Pancreas (tissue), 10 donors: Measurements from ENCODE around the gene P4HA1. TPM values are rescaled to one million over a fixed set of nuclear protein-coding genes. Genes with fewer than 3 reads are reported as not detected.

Experiments used
- ATAC-seq, 4 donors: fragments of 200-7000 bp; cut with Tn5 transposase; one replicate each; pipeline versions ENCODE4 v1.8.0 to v1.9.1; 2020; ENCODE audit warnings: mild to moderate bottlenecking in 4 of 4, moderate library complexity in 4 of 4
- DNase-seq, 6 donors: peaks; one replicate each; pipeline ENCODE4 v3.0.0-alpha.2; 2020
- FAIRE-seq: peaks from 2 replicates; lab custom pipeline; 2012; peaks lifted over from hg19 to GRCh38; lab: Jason Lieb, UNC
- H3K27ac ChIP-seq, 4 donors: fragments of 200-600 bp; sonication (generic); 1 replicate in 3 of 4; 2 replicates in 1 of 4; pipeline versions ENCODE4 v1.5.0 to v1.8.0; 2020
- H3K27me3 ChIP-seq, 4 donors: fragments of 200-600 bp; one replicate each; pipeline ENCODE4 v1.8.0; 2021
- H3K36me3 ChIP-seq, 3 donors: fragments of 200-600 bp; sonication (generic) in 1 of 3; one replicate each; pipeline versions ENCODE4 v1.5.0 to v1.8.0; 2020 to 2021
- H3K4me1 ChIP-seq, 3 donors: fragments of 200-600 bp; one replicate each; pipeline ENCODE4 v1.8.0; 2021
- H3K4me3 ChIP-seq, 4 donors: fragments of 200-600 bp; sonication (generic) in 2 of 4; one replicate each; pipeline versions ENCODE4 v1.5.0 to v1.8.0; 2020 to 2021
- H3K9me3 ChIP-seq, 4 donors: fragments of 200-600 bp; one replicate each; pipeline ENCODE4 v1.8.0; 2021
- WGBS, 2 donors: extraction: QIAGEN DNeasy Blood & Tissue Kit; methylation state at CpG; one replicate each; pipeline ENCODE4 v1.1.7; 2013; 5-methylcytosine and 5-hydroxymethylcytosine counted together
- intact Hi-C, 3 donors: fragments of 100-400 bp; cut with DNase I; formaldehyde crosslinking; loops; one replicate each; pipeline versions ENCODE4 v1.11.1 to v1.14.2; 2022
- polyA plus RNA-seq, 2 donors: library from polyadenylated mRNA; stranded (reverse); fragments of 200-250 nt; gene quantifications; one replicate each; pipeline ENCODE4 v1.2.3, GENCODE V29; 2013
- total RNA-seq, 6 donors: library from RNA; stranded (reverse); fragmentation: NEBNext Ultra II Directional in 4 of 6; extraction: Animal tissue kit (Norgen Biotek cat#: 25700) in 4 of 6; gene quantifications; one replicate each; pipeline versions ENCODE4 v1.2.1 to v1.2.4, GENCODE V29; 2021 to 2023
- TF ChIP-seq, protein P1 (sequence below), 4 donors: fragments of 200-600 bp; sonication (generic) in 3 of 4; IDR thresholded peaks; one replicate each; pipeline versions ENCODE4 v1.5.0 to v1.8.0; 2021; ENCODE audit warnings: antibody characterized with exemption in 4 of 4
- donor health status: healthy with polysubstance abuse.
- donor health status: DM: no; HTN: no; CAD: no; lungs with moderate emphysema.
- donor health status: DM: no; HTN: no; CAD: no.
- donor health status: control.
- donor health status: control.
- donor health status: Bipolar disorder and iron deficiency.
- donor health status: DM: yes; HTN: yes; CAD: no.
- donor health status: DM: no; HTN: no; CAD: no.
- donor health status: DM: no; HTN: no; CAD: no.
- donor health status: DM: yes; HTN: yes; CAD: no.

P4HA1 gene
- total and polyA plus RNA-seq, 8 donors = 3.8 to 26.1 (median 9.3) TPM

DNA sequence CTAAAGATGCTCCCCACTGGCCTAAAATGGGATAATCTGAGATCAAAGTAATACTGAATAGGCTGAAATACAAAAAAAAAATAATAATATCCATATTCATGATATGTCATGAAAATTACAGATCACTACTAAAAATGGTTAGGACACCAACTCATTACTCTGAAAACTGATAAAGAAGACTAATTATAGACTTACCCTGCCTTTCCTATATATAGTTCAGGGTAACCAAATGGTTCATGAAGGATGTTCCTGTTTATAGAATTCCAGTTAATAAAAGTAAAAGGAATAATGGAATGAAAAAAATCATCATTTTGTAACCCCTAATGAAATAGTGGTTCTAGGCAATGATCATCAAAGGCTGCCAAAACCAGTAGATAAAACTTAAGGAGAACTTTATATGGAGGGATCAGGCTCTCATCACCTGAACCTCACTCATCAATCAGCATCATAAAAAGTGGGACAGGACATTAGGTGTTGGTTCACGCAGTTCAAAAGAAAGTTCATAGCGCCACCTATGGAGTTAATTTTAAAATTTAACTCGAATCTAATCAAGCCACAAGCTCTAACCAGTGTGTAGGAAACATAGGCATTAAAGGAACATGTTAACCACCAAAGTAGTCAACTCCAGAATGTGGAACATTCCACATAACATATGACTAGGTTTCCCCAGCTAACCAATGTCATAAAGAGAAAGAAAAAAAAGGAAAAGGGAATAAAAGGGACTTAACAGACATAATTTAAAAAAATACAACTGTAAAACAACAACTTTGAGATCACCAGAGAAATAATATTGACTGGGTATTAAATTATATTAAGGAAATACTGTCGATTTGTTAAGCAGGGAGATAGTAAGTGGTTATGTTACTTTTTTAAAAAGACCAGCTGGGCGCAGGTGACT lies 35.7 kb downstream of the P4HA1 start:
- TF ChIP-seq, protein P1, sequence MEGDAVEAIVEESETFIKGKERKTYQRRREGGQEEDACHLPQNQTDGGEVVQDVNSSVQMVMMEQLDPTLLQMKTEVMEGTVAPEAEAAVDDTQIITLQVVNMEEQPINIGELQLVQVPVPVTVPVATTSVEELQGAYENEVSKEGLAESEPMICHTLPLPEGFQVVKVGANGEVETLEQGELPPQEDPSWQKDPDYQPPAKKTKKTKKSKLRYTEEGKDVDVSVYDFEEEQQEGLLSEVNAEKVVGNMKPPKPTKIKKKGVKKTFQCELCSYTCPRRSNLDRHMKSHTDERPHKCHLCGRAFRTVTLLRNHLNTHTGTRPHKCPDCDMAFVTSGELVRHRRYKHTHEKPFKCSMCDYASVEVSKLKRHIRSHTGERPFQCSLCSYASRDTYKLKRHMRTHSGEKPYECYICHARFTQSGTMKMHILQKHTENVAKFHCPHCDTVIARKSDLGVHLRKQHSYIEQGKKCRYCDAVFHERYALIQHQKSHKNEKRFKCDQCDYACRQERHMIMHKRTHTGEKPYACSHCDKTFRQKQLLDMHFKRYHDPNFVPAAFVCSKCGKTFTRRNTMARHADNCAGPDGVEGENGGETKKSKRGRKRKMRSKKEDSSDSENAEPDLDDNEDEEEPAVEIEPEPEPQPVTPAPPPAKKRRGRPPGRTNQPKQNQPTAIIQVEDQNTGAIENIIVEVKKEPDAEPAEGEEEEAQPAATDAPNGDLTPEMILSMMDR (IDR thresholded peaks at IDR 0.05) = peak in 1 of 4 donors; percentile 9
- H3K27me3 ChIP-seq = no peaks in the 10 kb centered on the region
- H3K36me3 ChIP-seq = no peaks in the 10 kb centered on the region
- H3K9me3 ChIP-seq = no peaks in the 10 kb centered on the region
- no peak overlapping the region for H3K27ac ChIP-seq
- H3K4me1 ChIP-seq = no peaks in the 10 kb centered on the region
- H3K4me3 ChIP-seq = no peak overlapping the region
- intact Hi-C loops = no loop called here
- 29 to 35% methylated on average over 5 of the region's 5 CpGs for WGBS, 2 donors
- no peak for FAIRE-seq
- peak in 3 of 4 donors; percentile 52 to 75 (median 70) for ATAC-seq
- no peak for DNase-seq

DNA sequence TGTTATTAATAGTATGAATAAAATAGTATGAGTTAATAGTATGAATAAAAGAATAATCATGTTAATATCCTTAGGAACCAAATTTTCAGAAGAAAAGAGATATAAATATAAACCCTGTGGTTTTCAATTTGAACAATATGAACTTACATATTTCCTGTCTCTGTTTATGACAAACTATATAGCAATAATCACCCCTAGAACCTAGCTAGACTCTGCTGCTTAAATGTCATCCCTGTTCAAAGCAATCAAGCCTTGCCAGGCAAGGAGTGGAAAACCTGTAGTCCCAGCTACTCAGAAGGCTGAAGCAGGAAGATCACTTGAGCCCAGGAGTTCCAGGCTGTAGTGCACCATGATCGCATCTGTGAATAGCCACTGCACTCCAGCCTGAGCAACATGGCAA lies 36.5 kb downstream of the P4HA1 start:
- ATAC-seq (no peak), FAIRE-seq (no peak), DNase-seq (no peak)
- intact Hi-C loops = no loop called here
- no peaks in the 10 kb centered on the region for H3K4me1 ChIP-seq
- no peak overlapping the region for H3K4me3 ChIP-seq
- 96 to 98% methylated on average over 1 of the region's 1 CpG for WGBS, 2 donors
- no peaks in the 10 kb centered on the region for H3K9me3 ChIP-seq
- no peaks in the 10 kb centered on the region for H3K27me3 ChIP-seq
- no peak overlapping the region for H3K27ac ChIP-seq
- H3K36me3 ChIP-seq = no peaks in the 10 kb centered on the region
- TF ChIP-seq, protein P1 (IDR thresholded peaks at IDR 0.05) = no peak

DNA sequence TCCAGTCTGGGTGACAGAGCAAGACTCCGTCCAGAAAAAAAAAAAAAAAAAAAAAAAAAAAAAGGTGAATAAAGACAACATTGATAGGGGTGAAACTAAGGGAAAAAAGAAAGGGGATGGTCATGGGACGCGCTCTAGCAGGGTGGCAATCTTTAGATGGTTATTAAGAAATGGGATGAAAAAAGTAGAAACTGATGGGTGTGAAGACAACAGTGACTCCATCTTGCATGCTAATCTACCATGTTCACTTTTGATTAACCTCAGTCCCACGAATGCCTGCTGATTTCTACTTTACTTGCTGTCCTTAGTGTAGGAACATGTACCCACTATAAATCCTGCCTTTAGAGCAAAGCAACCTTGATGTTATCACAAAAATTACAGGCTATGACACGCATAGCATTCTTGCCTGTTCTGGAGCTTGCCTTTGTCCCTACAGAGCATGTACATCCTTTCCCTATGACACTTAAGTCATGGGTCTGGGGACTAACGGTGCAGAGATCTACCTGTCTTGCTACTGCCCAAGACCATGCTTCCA lies 38.5 kb downstream of the P4HA1 start:
- 91 to 93% methylated on average over 6 of the region's 6 CpGs for WGBS, 2 donors
- Histone ChIP-seq H3K4me3 (no peak overlapping the region), H3K9me3 (no peaks in the 10 kb centered on the region), H3K27me3 (no peaks in the 10 kb centered on the region), H3K36me3 (peaks cover 0 to 4% (median 0%) of the 10 kb centered on the region in 3 donors), H3K27ac (no peak overlapping the region), H3K4me1 (no peaks in the 10 kb centered on the region)
- FAIRE-seq = no peak
- no peak for DNase-seq
- intact Hi-C loops = loop anchor here in 1 of 3 donors (10.0 kb wide), 1 partner anchor 693 kb away; no protein-coding TSS in a partner anchor
- TF ChIP-seq, protein P1 (IDR thresholded peaks at IDR 0.05) = no peak
- ATAC-seq = no peak

DNA sequence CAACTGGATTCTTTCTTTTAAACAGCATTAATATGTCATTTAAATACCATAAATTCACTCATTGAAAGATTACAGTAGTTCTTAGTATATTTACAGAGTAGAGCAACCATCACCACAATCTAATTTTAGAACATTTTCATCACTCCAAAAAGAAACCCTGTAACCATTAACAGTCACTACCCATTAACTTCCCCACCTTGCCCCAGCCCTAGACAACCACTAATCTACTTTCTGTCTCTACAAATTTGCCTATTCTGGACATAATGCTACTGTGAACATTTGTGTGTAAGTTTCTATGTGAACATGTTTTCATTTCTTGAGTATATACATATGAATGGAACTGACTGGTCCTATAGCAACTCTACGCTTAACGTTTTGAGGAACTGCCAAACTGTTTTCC lies 42.4 kb downstream of the P4HA1 start:
- intact Hi-C loops = loop anchor here in 1 of 3 donors (10.0 kb wide), 1 partner anchor 689 kb away; no protein-coding TSS in a partner anchor
- Histone ChIP-seq H3K9me3 (no peaks in the 10 kb centered on the region), H3K27me3 (no peaks in the 10 kb centered on the region), H3K4me1 (no peaks in the 10 kb centered on the region), H3K27ac (no peak overlapping the region), H3K36me3 (peaks cover 0 to 6% (median 0%) of the 10 kb centered on the region in 3 donors), H3K4me3 (no peak overlapping the region)
- FAIRE-seq = no peak
- 89 to 92% methylated on average over 2 of the region's 2 CpGs for WGBS, 2 donors
- ATAC-seq = no peak
- no peak for DNase-seq
- TF ChIP-seq, protein P1 (IDR thresholded peaks at IDR 0.05) = no peak
